ENCODE measurements around the gene VWC2L. TPM values are rescaled to one million over a fixed set of nuclear protein-coding genes. Genes with fewer than 3 reads are reported as not detected.

The VWC2L gene
- total RNA-seq, 2 experiments from 2014 or later, result not detected

- Mint-ChIP-seq H3K4me3 (no peak overlapping the region), H3K4me1 (ENCODE audit: low read depth) (no peaks in the 10 kb centered on the region), H3K27me3 (ENCODE audit: low read depth) (no peaks in the 10 kb centered on the region), H3K27ac (no peak overlapping the region), H3K36me3 (ENCODE audit: low read depth) (no peaks in the 10 kb centered on the region), H3K9me3 (ENCODE audit: insufficient read depth) (no peaks in the 10 kb centered on the region)
- ATAC-seq (no peak), DNase-seq (no peak)
- ChIA-PET CTCF (no interaction called here), POLR2A (no interaction called here)
Observed at GRCh38 chr2:214550786-214551185, 139.9 kb downstream of the VWC2L start.

- no peaks in the 10 kb centered on the region for H3K4me1 Mint-ChIP-seq (ENCODE audit: low read depth)
- no peaks in the 10 kb centered on the region for H3K27me3 Mint-ChIP-seq (ENCODE audit: low read depth)
- no peak overlapping the region for H3K27ac Mint-ChIP-seq
- H3K4me3 Mint-ChIP-seq, result no peak overlapping the region
- no peak for DNase-seq
- peaks cover 4% of the 10 kb centered on the region for H3K9me3 Mint-ChIP-seq (ENCODE audit: insufficient read depth)
- ChIA-PET POLR2A (no interaction called here), CTCF (no interaction called here)
- H3K36me3 Mint-ChIP-seq (ENCODE audit: low read depth), result no peaks in the 10 kb centered on the region
- ATAC-seq, result no peak
Observed at GRCh38 chr2:214557884-214558283, 147.0 kb downstream of the VWC2L start.

GRCh38 chr2:214558341-214558740 lies 147.5 kb downstream of the VWC2L start:
- POLR2A ChIA-PET, result no interaction called here
- peaks cover 5% of the 10 kb centered on the region for H3K9me3 Mint-ChIP-seq (ENCODE audit: insufficient read depth)
- H3K4me3 Mint-ChIP-seq, result no peak overlapping the region
- DNase-seq (no peak), ATAC-seq (no peak)
- H3K27ac Mint-ChIP-seq, result no peak overlapping the region
- no peaks in the 10 kb centered on the region for H3K4me1 Mint-ChIP-seq (ENCODE audit: low read depth)
- CTCF ChIA-PET, result no interaction called here
- H3K36me3 Mint-ChIP-seq (ENCODE audit: low read depth), result no peaks in the 10 kb centered on the region
- H3K27me3 Mint-ChIP-seq (ENCODE audit: low read depth), result no peaks in the 10 kb centered on the region

- DNase-seq (no peak), ATAC-seq (no peak)
- Mint-ChIP-seq H3K9me3 (ENCODE audit: insufficient read depth) (peaks cover 5% of the 10 kb centered on the region), H3K36me3 (ENCODE audit: low read depth) (no peaks in the 10 kb centered on the region), H3K27me3 (ENCODE audit: low read depth) (peaks cover 2% of the 10 kb centered on the region), H3K4me1 (ENCODE audit: low read depth) (no peaks in the 10 kb centered on the region), H3K4me3 (no peak overlapping the region), H3K27ac (no peak overlapping the region)
- CTCF ChIA-PET, result no interaction called here
- POLR2A ChIA-PET, result no interaction called here
Observed at GRCh38 chr2:214560176-214560575, 149.3 kb downstream of the VWC2L start.

GRCh38 chr2:214560618-214561190 lies 149.8 kb downstream of the VWC2L start:
- Mint-ChIP-seq H3K36me3 (ENCODE audit: low read depth) (no peaks in the 10 kb centered on the region), H3K9me3 (ENCODE audit: insufficient read depth) (peaks cover 5% of the 10 kb centered on the region), H3K4me1 (ENCODE audit: low read depth) (no peaks in the 10 kb centered on the region), H3K27me3 (ENCODE audit: low read depth) (peaks cover 2% of the 10 kb centered on the region), H3K4me3 (no peak overlapping the region), H3K27ac (no peak overlapping the region)
- CTCF ChIA-PET, result no interaction called here
- POLR2A ChIA-PET, result no interaction called here
- ATAC-seq, result no peak
- no peak for DNase-seq

GRCh38 chr2:214565246-214565645 lies 154.4 kb downstream of the VWC2L start:
- Mint-ChIP-seq H3K27me3 (ENCODE audit: low read depth) (peaks cover 2% of the 10 kb centered on the region), H3K27ac (no peak overlapping the region), H3K4me3 (no peak overlapping the region), H3K36me3 (ENCODE audit: low read depth) (no peaks in the 10 kb centered on the region), H3K9me3 (ENCODE audit: insufficient read depth) (peaks cover 5% of the 10 kb centered on the region), H3K4me1 (ENCODE audit: low read depth) (no peaks in the 10 kb centered on the region)
- CTCF ChIA-PET, result no interaction called here
- POLR2A ChIA-PET, result no interaction called here
- DNase-seq (no peak), ATAC-seq (no peak)

GRCh38 chr2:214566457-214566856 lies 155.6 kb downstream of the VWC2L start:
- H3K27me3 Mint-ChIP-seq (ENCODE audit: low read depth), result peaks cover 2% of the 10 kb centered on the region
- no peak overlapping the region for H3K4me3 Mint-ChIP-seq
- ATAC-seq (no peak), DNase-seq (no peak)
- H3K36me3 Mint-ChIP-seq (ENCODE audit: low read depth), result no peaks in the 10 kb centered on the region
- H3K9me3 Mint-ChIP-seq (ENCODE audit: insufficient read depth), result peaks cover 5% of the 10 kb centered on the region
- H3K27ac Mint-ChIP-seq, result no peak overlapping the region
- POLR2A ChIA-PET, result no interaction called here
- no peaks in the 10 kb centered on the region for H3K4me1 Mint-ChIP-seq (ENCODE audit: low read depth)
- CTCF ChIA-PET, result no interaction called here

GRCh38 chr2:214569419-214570035 lies 158.7 kb downstream of the VWC2L start:
- H3K27me3 Mint-ChIP-seq (ENCODE audit: low read depth), result peaks cover 2% of the 10 kb centered on the region
- no peaks in the 10 kb centered on the region for H3K9me3 Mint-ChIP-seq (ENCODE audit: insufficient read depth)
- H3K36me3 Mint-ChIP-seq (ENCODE audit: low read depth), result no peaks in the 10 kb centered on the region
- DNase-seq (no peak), ATAC-seq (no peak)
- POLR2A ChIA-PET, result no interaction called here
- no peak overlapping the region for H3K4me3 Mint-ChIP-seq
- no peaks in the 10 kb centered on the region for H3K4me1 Mint-ChIP-seq (ENCODE audit: low read depth)
- CTCF ChIA-PET, result no interaction called here
- H3K27ac Mint-ChIP-seq, result no peak overlapping the region

- ATAC-seq, result no peak
- H3K9me3 Mint-ChIP-seq (ENCODE audit: insufficient read depth), result no peaks in the 10 kb centered on the region
- ChIA-PET CTCF (no interaction called here), POLR2A (no interaction called here)
- H3K27ac Mint-ChIP-seq, result no peak overlapping the region
- DNase-seq, result no peak
- no peaks in the 10 kb centered on the region for H3K36me3 Mint-ChIP-seq (ENCODE audit: low read depth)
- no peak overlapping the region for H3K4me3 Mint-ChIP-seq
- no peaks in the 10 kb centered on the region for H3K4me1 Mint-ChIP-seq (ENCODE audit: low read depth)
- H3K27me3 Mint-ChIP-seq (ENCODE audit: low read depth), result peaks cover 1% of the 10 kb centered on the region
Observed at GRCh38 chr2:214574084-214574781, 163.4 kb downstream of the VWC2L start.

- Mint-ChIP-seq H3K36me3 (ENCODE audit: low read depth) (no peaks in the 10 kb centered on the region), H3K4me3 (no peak overlapping the region), H3K27ac (no peak overlapping the region), H3K27me3 (ENCODE audit: low read depth) (peaks cover 1% of the 10 kb centered on the region), H3K9me3 (ENCODE audit: insufficient read depth) (no peaks in the 10 kb centered on the region), H3K4me1 (ENCODE audit: low read depth) (no peaks in the 10 kb centered on the region)
- DNase-seq (no peak), ATAC-seq (no peak)
- ChIA-PET POLR2A (no interaction called here), CTCF (no interaction called here)
Observed at GRCh38 chr2:214575030-214575429, 164.2 kb downstream of the VWC2L start.

GRCh38 chr2:214575465-214575864 lies 164.6 kb downstream of the VWC2L start:
- no peak for DNase-seq
- no peaks in the 10 kb centered on the region for H3K36me3 Mint-ChIP-seq (ENCODE audit: low read depth)
- H3K27me3 Mint-ChIP-seq (ENCODE audit: low read depth), result peaks cover 1% of the 10 kb centered on the region
- H3K9me3 Mint-ChIP-seq (ENCODE audit: insufficient read depth), result no peaks in the 10 kb centered on the region
- H3K27ac Mint-ChIP-seq, result no peak overlapping the region
- ChIA-PET POLR2A (no interaction called here), CTCF (no interaction called here)
- ATAC-seq, result no peak
- no peak overlapping the region for H3K4me3 Mint-ChIP-seq
- H3K4me1 Mint-ChIP-seq (ENCODE audit: low read depth), result no peaks in the 10 kb centered on the region

GRCh38 chr2:214577769-214578168 lies 166.9 kb downstream of the VWC2L start:
- POLR2A ChIA-PET, result no interaction called here
- no peak for DNase-seq
- no peak overlapping the region for H3K4me3 Mint-ChIP-seq
- no peak overlapping the region for H3K27ac Mint-ChIP-seq
- H3K36me3 Mint-ChIP-seq (ENCODE audit: low read depth), result no peaks in the 10 kb centered on the region
- H3K4me1 Mint-ChIP-seq (ENCODE audit: low read depth), result no peaks in the 10 kb centered on the region
- H3K27me3 Mint-ChIP-seq (ENCODE audit: low read depth), result peaks cover 1% of the 10 kb centered on the region
- CTCF ChIA-PET, result no interaction called here
- ATAC-seq, result no peak
- H3K9me3 Mint-ChIP-seq (ENCODE audit: insufficient read depth), result no peaks in the 10 kb centered on the region

GRCh38 chr2:214578442-214578841 lies 167.6 kb downstream of the VWC2L start:
- ATAC-seq, result no peak
- Mint-ChIP-seq H3K4me3 (no peak overlapping the region), H3K4me1 (ENCODE audit: low read depth) (no peaks in the 10 kb centered on the region), H3K36me3 (ENCODE audit: low read depth) (no peaks in the 10 kb centered on the region), H3K27ac (no peak overlapping the region), H3K9me3 (ENCODE audit: insufficient read depth) (no peaks in the 10 kb centered on the region), H3K27me3 (ENCODE audit: low read depth) (peaks cover 4% of the 10 kb centered on the region)
- ChIA-PET CTCF (no interaction called here), POLR2A (no interaction called here)
- DNase-seq, result no peak

Data from activated CD8-positive, alpha-beta T cell treated with anti-CD3 and anti-CD28 coated beads, Interleukin-2, amount 10 ng/mL, durations not matched to agents 7 days and 5 days (primary cell).